Suprapubic skin (tissue), 4 donors: ENCODE results near the gene IP6K2. TPM values are rescaled to one million over a fixed set of nuclear protein-coding genes. Genes with fewer than 3 reads are reported as not detected.

Source experiments
- DNase-seq, 2 donors: peaks; one replicate each; pipeline ENCODE4 v3.0.0-alpha.2; 2019; ENCODE audit warnings: low spot score in 2 of 2
- H3K27ac ChIP-seq: fragments of 200-600 bp; sonication (generic); one replicate; pipeline ENCODE4 v1.5.1; 2019
- H3K27me3 ChIP-seq: fragments of 200-600 bp; sonication (generic); one replicate; pipeline ENCODE4 v1.5.1; 2019
- H3K36me3 ChIP-seq: fragments of 200-600 bp; sonication (generic); one replicate; pipeline ENCODE4 v1.5.1; 2019
- H3K4me1 ChIP-seq: fragments of 200-600 bp; sonication (generic); one replicate; pipeline ENCODE4 v1.5.1; 2019
- H3K4me3 ChIP-seq: fragments of 200-600 bp; sonication (generic); one replicate; pipeline ENCODE4 v1.5.1; 2019; ENCODE audit warnings: mild to moderate bottlenecking
- H3K9me3 ChIP-seq: fragments of 200-600 bp; sonication (generic); one replicate; pipeline ENCODE4 v1.5.1; 2019
- EP300 ChIP-seq: sonication (generic); formaldehyde crosslinking; IDR thresholded peaks from one replicate; pipeline ENCODE4 v1.6.1; 2017; ENCODE audit warnings: antibody characterized with exemption
- POLR2A ChIP-seq, 2 donors: fragments of 450-650 bp; IDR thresholded peaks; one replicate each; pipeline ENCODE4 v1.6.1; 2017; ENCODE audit warnings: antibody characterized with exemption in 2 of 2, mild to moderate bottlenecking in 2 of 2, moderate library complexity in 2 of 2
- POLR2AphosphoS5 ChIP-seq, 3 donors: sonication (generic); formaldehyde crosslinking; IDR thresholded peaks; one replicate each; pipeline ENCODE4 v1.6.1; 2017; ENCODE audit warnings: antibody characterized with exemption in 3 of 3
- WGBS: methylation state at CpG from one replicate; pipeline ENCODE4 v1.1.5; 2018; 5-methylcytosine and 5-hydroxymethylcytosine counted together
- total RNA-seq, 4 donors: library from RNA; depleted of rRNA; stranded (reverse); fragments of >200 nt; gene quantifications; one replicate each; pipeline ENCODE4 v1.1.0, GENCODE V29; 2016
- TF ChIP-seq, protein P1 (sequence below), 2 donors: fragments of 200-600 bp in 1 of 2; fragments of 450-650 bp in 1 of 2; sonication (generic) in 1 of 2; IDR thresholded peaks; one replicate each; pipeline ENCODE4 v1.5.1; 2016 to 2019; ENCODE audit warnings: antibody characterized with exemption in 2 of 2, mild to moderate bottlenecking in 1 of 2, moderate library complexity in 1 of 2

The IP6K2 gene
- total RNA-seq, 4 donors from 2014 or later: 169 to 269 (median 246) TPM

DNA sequence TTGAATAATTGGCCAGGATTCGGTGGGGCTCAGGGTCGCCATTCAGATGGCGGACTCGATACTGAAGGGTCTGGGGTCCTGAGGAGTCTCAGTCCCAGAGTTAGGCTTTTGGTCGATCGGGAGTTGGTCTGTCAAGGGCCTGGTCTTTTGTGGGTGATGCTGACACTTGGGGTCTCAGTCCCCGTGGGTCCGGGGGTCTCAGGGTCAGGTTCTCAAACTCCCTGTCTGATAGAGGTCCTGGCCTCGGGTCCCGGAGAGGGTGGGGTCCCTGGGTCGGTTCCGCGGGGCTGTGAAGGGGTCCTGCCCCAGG lies 31.8 kb downstream of the IP6K2 start:
- DNase-seq: no peak
- Histone ChIP-seq H3K27ac (peak overlapping the region; percentile 89), H3K4me1 (peaks cover 38% of the 10 kb centered on the region), H3K9me3 (no peaks in the 10 kb centered on the region), H3K36me3 (peaks cover 55% of the 10 kb centered on the region), H3K27me3 (no peaks in the 10 kb centered on the region), H3K4me3 (peak overlapping the region; percentile 98)
- TF ChIP-seq POLR2AphosphoS5 (IDR thresholded peaks at IDR 0.05) (no peak), POLR2A (IDR thresholded peaks at IDR 0.05) (no peak), EP300 (no peak)
- TF ChIP-seq, protein P1, sequence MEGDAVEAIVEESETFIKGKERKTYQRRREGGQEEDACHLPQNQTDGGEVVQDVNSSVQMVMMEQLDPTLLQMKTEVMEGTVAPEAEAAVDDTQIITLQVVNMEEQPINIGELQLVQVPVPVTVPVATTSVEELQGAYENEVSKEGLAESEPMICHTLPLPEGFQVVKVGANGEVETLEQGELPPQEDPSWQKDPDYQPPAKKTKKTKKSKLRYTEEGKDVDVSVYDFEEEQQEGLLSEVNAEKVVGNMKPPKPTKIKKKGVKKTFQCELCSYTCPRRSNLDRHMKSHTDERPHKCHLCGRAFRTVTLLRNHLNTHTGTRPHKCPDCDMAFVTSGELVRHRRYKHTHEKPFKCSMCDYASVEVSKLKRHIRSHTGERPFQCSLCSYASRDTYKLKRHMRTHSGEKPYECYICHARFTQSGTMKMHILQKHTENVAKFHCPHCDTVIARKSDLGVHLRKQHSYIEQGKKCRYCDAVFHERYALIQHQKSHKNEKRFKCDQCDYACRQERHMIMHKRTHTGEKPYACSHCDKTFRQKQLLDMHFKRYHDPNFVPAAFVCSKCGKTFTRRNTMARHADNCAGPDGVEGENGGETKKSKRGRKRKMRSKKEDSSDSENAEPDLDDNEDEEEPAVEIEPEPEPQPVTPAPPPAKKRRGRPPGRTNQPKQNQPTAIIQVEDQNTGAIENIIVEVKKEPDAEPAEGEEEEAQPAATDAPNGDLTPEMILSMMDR (IDR thresholded peaks at IDR 0.05): no peak
- WGBS: 7% methylated on average over 13 of the region's 13 CpGs

DNA sequence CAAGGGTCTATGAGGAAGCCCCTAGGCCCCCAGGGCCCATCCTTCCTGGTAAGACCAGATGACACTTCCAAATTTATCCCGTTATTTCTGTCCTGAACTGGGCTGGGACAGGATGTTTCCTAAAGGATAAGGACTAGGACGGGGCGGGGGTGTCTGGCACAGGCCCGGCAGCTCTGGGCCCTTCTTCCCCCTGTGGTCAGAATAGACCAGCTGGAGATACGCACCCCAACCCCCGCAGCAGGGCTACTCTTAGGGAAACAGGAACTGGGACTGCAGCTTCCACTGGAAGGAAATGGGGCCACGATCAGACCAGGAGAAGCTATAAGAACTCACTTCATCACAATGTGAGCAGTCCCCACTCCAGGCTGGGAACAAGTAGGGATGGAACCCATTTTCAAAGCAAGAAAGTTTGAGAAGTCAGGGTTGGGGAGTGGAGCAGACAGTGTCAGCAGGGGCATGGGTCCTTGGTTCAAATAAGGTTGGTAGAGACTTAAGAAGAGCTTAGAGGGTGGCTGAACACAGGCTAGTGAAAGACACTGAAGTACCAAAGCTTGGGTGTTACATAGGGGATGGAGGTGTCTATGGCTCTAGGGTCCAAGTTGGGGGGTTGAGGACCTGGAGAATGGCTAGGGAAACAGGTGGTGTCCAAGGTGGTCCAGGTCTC lies 32.4 kb downstream of the IP6K2 start:
- no peaks in the 10 kb centered on the region for H3K9me3 ChIP-seq
- H3K27me3 ChIP-seq: no peaks in the 10 kb centered on the region
- peaks cover 55% of the 10 kb centered on the region for H3K36me3 ChIP-seq
- no peak for TF ChIP-seq EP300
- no peak for TF ChIP-seq POLR2A (IDR thresholded peaks at IDR 0.05)
- TF ChIP-seq, protein P1 (IDR thresholded peaks at IDR 0.05): no peak
- no peak for TF ChIP-seq POLR2AphosphoS5 (IDR thresholded peaks at IDR 0.05)
- WGBS: 37% methylated on average over 7 of the region's 7 CpGs
- peaks cover 38% of the 10 kb centered on the region for H3K4me1 ChIP-seq
- H3K27ac ChIP-seq: no peak overlapping the region
- DNase-seq: no peak
- peak overlapping the region; percentile 98 for H3K4me3 ChIP-seq

DNA sequence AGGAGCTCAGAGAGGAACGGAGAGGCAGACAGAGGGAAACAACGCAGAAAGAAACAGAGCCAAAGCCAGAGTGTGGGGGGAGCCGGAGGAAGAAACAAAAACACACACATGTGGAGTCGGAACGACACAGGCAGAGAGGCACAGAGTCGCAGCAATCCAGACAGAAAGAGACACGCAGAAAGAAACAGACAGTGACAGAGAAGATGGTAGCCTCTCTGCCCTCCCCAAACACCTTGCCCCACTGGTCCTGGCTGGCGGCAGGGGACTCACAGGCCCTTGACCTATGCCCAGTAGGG lies 33.0 kb downstream of the IP6K2 start:
- peaks cover 38% of the 10 kb centered on the region for H3K4me1 ChIP-seq
- no peak for DNase-seq
- H3K27me3 ChIP-seq: no peaks in the 10 kb centered on the region
- WGBS: 52% methylated on average over 7 of the region's 8 CpGs
- H3K9me3 ChIP-seq: no peaks in the 10 kb centered on the region
- no peak for TF ChIP-seq POLR2A (IDR thresholded peaks at IDR 0.05)
- no peak for TF ChIP-seq POLR2AphosphoS5 (IDR thresholded peaks at IDR 0.05)
- TF ChIP-seq EP300: no peak
- TF ChIP-seq, protein P1 (IDR thresholded peaks at IDR 0.05): no peak
- H3K4me3 ChIP-seq: peak overlapping the region; percentile 98
- peaks cover 55% of the 10 kb centered on the region for H3K36me3 ChIP-seq
- H3K27ac ChIP-seq: no peak overlapping the region

DNA sequence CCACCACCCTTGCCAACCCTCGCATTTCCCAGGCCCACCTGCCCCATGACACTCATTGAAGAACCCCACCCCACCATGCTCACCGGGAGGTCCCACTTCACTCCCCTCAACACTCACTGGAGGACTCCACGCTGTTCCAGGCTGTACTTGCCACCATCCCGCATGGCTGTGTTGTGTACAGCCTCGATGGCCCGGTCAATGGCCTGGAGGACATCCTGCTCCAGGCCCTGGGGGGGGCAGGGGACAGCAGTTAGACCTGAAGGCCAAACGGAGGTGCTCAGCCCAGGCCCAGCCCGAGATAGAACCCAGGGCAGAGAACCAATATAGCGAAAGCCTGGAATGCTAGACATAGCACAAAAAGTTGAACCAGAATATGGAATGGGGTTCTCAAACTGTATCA lies 34.2 kb downstream of the IP6K2 start:
- Histone ChIP-seq H3K27me3 (no peaks in the 10 kb centered on the region), H3K4me1 (peaks cover 38% of the 10 kb centered on the region), H3K27ac (no peak overlapping the region), H3K36me3 (peaks cover 55% of the 10 kb centered on the region), H3K9me3 (no peaks in the 10 kb centered on the region), H3K4me3 (no peak overlapping the region)
- 83% methylated on average over 9 of the region's 9 CpGs for WGBS
- DNase-seq: no peak
- TF ChIP-seq POLR2A (IDR thresholded peaks at IDR 0.05): no peak
- TF ChIP-seq, protein P1 (IDR thresholded peaks at IDR 0.05): no peak
- no peak for TF ChIP-seq EP300
- no peak for TF ChIP-seq POLR2AphosphoS5 (IDR thresholded peaks at IDR 0.05)

DNA sequence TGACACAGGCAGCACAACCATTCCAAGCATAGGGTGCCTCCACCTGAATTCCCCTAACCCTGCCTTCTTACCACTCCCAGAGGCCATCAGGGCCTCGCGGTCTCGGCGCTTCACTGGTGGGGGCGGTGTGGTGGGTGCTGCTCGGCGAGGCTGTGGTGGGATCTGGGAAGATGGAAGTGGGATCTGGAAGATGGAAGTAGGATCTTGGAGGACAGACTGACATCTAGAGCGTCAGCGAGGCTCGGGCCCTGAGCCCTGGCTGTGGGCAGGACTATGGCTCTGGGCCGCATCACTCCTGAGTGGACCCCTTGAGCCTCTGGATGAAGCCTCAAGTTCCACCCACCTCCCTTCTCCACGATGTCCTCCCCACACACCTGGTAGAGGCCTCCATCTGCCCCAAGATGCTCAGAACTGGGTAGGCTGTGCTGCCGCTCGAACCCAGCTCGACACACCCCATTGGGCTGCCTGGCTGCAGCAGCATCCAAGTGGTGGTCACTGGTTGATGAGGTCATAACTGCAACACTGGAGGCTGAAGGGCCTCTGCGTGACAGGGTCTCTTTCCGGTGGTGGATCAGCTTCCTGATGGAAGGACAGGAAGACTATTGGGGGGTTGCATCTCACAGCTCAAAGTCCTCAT lies 34.9 kb downstream of the IP6K2 start:
- Histone ChIP-seq H3K9me3 (no peaks in the 10 kb centered on the region), H3K4me3 (no peak overlapping the region), H3K4me1 (peaks cover 35% of the 10 kb centered on the region), H3K36me3 (peaks cover 49% of the 10 kb centered on the region), H3K27me3 (no peaks in the 10 kb centered on the region), H3K27ac (no peak overlapping the region)
- TF ChIP-seq, protein P1 (IDR thresholded peaks at IDR 0.05): no peak
- no peak for TF ChIP-seq EP300
- no peak for TF ChIP-seq POLR2A (IDR thresholded peaks at IDR 0.05)
- no peak for TF ChIP-seq POLR2AphosphoS5 (IDR thresholded peaks at IDR 0.05)
- DNase-seq: no peak
- WGBS: 98% methylated on average over 16 of the region's 17 CpGs
